Measurements from ENCODE around the gene TCP11L1.
"Not testable (repeated sequence)": the region's sequence is repeated elsewhere in the genome, so short reads cannot be mapped to it uniquely, and the experiment has no call there.

DNA sequence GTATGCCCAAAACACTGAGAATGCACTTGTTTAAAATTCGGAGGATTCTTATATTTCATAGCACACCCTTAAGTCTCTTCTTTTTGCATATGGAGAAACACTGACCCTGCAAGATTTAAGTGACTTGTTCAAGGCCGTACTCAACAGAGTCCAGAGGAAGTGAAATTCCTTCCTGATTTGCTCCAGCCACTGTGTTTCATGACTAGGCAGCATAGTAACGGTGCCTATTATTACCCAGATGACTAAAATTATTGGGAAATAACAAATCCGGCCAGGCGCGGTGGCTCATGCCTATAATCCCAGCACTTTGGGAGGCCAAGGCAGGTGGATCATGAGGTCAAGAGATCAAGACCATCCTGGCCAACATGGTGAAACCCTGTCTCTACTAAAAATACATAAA is 9.3 kb downstream of the TCP11L1 start:
- TF ChIP-seq, protein P1, sequence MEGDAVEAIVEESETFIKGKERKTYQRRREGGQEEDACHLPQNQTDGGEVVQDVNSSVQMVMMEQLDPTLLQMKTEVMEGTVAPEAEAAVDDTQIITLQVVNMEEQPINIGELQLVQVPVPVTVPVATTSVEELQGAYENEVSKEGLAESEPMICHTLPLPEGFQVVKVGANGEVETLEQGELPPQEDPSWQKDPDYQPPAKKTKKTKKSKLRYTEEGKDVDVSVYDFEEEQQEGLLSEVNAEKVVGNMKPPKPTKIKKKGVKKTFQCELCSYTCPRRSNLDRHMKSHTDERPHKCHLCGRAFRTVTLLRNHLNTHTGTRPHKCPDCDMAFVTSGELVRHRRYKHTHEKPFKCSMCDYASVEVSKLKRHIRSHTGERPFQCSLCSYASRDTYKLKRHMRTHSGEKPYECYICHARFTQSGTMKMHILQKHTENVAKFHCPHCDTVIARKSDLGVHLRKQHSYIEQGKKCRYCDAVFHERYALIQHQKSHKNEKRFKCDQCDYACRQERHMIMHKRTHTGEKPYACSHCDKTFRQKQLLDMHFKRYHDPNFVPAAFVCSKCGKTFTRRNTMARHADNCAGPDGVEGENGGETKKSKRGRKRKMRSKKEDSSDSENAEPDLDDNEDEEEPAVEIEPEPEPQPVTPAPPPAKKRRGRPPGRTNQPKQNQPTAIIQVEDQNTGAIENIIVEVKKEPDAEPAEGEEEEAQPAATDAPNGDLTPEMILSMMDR (IDR thresholded peaks at IDR 0.05), result not testable (repeated sequence)
- TF ChIP-seq POLR2AphosphoS5 (IDR thresholded peaks at IDR 0.05), result not testable (repeated sequence)
